GM12878 (cell line): Measurements from ENCODE around the gene UBA7. TPM values are rescaled to one million over a fixed set of nuclear protein-coding genes. Genes with fewer than 3 reads are reported as not detected.

ENCODE experiments used
- ATAC-seq: fragments of 200-7000 bp; cut with Tn5 transposase; 3 replicates; pipeline ENCODE4 v1.9.1; 2020; ENCODE audit warnings: mild to moderate bottlenecking, moderate library complexity
- BruUV-seq: library from RNA; stranded (reverse); fragments of 400-500 nt; replicated peaks from 2 replicates; lab custom pipeline; 2021; lab: Mats Ljungman, UMichigan
- CTCF ChIA-PET: fragments of 300-600 bp; sonication (Branson Sonifier 250); formaldehyde crosslinking; extraction: SDS; loops from one replicate; lab custom pipeline; 2021; ENCODE audit warnings: inconsistent platforms; lab: Yijun Ruan, JAX
- POLR2A ChIA-PET: fragments of 350-600 bp; formaldehyde crosslinking; extraction: SDS; loops from one replicate; lab custom pipeline; 2021; ENCODE audit warnings: inconsistent platforms; lab: Charles Lee
- RAD21 ChIA-PET: fragments of 300-600 bp; sonication (Branson Sonifier 250); formaldehyde crosslinking; loops from one replicate; lab custom pipeline; 2023; ENCODE audit warnings: antibody characterized with exemption; ENCODE audit not compliant: unreplicated experiment; lab: Charles Lee
- SMC1A ChIA-PET: fragments of 300-600 bp; sonication (Branson Sonifier 250); formaldehyde crosslinking; loops from one replicate; lab custom pipeline; 2023; ENCODE audit not compliant: unreplicated experiment, uncharacterized antibody; lab: Charles Lee
- DNase-seq: peaks from one replicate; pipeline ENCODE4 v3.0.0-alpha.2; 2011; ENCODE audit warnings: low read depth, low spot score
- FAIRE-seq: peaks from 3 replicates; lab custom pipeline; 2011; peaks lifted over from hg19 to GRCh38; lab: Jason Lieb, UNC
- H2AFZ ChIP-seq: 2 replicates; pipeline ENCODE4 v1.6.0; 2011; ENCODE audit warnings: low read depth, low read length, control low read depth; ENCODE audit not compliant: control insufficient read depth
- H3K27ac ChIP-seq: 2 replicates; pipeline ENCODE4 v1.5.1; 2011; ENCODE audit warnings: control low read depth; ENCODE audit not compliant: control insufficient read depth, insufficient read depth
- H3K27me3 ChIP-seq, 2 experiments: replicated peaks in 1 of 2; 2 replicates each; pipeline versions ENCODE4 v1.6.0 to v1.6.1; 2011; ENCODE audit warnings: low read length in 1 of 2; ENCODE audit not compliant: control insufficient read depth in 2 of 2, insufficient read depth in 2 of 2
- H3K36me3 ChIP-seq, 2 experiments: 2 replicates each; pipeline ENCODE4 v1.5.1; 2011; ENCODE audit warnings: low read length in 1 of 2; ENCODE audit not compliant: control insufficient read depth in 2 of 2, insufficient read depth in 2 of 2
- H3K4me1 ChIP-seq: 2 replicates; pipeline ENCODE4 v1.6.1; 2011; ENCODE audit warnings: mild to moderate bottlenecking, low read length, moderate library complexity, mixed read lengths; ENCODE audit not compliant: control insufficient read depth, insufficient read depth
- H3K4me2 ChIP-seq: 2 replicates; pipeline ENCODE4 v1.6.0; 2011; ENCODE audit warnings: control low read depth; ENCODE audit not compliant: control insufficient read depth, insufficient read depth
- H3K4me3 ChIP-seq: fragments of 200-600 bp; sonication (generic); 2 replicates; pipeline ENCODE4 v1.5.1; 2016
- H3K79me2 ChIP-seq: 2 replicates; pipeline ENCODE4 v1.6.0; 2011; ENCODE audit warnings: low read length; ENCODE audit not compliant: control insufficient read depth, insufficient read depth
- H3K9ac ChIP-seq: 2 replicates; pipeline ENCODE4 v1.8.0; 2011; ENCODE audit warnings: low read length, control low read depth, mixed read lengths; ENCODE audit not compliant: control insufficient read depth, insufficient read depth
- H3K9me3 ChIP-seq: replicated peaks from 3 replicates; pipeline ENCODE4 v1.5.1; 2011; ENCODE audit warnings: mild to moderate bottlenecking, low read length; ENCODE audit not compliant: control insufficient read depth, insufficient read depth
- H4K20me1 ChIP-seq: 2 replicates; pipeline ENCODE4 v1.6.0; 2011; ENCODE audit not compliant: control insufficient read depth, insufficient read depth
- BCL3 ChIP-seq: IDR thresholded peaks from 2 replicates; pipeline ENCODE4 v1.6.1; 2011; ENCODE audit warnings: borderline replicate concordance, low read depth, mild to moderate bottlenecking, moderate library complexity, low read length; ENCODE audit not compliant: insufficient read depth, poor library complexity, severe bottlenecking
- CEBPB ChIP-seq, 2 experiments: fragments of 150-350 bp in 1 of 2; IDR thresholded peaks; 2 replicates each; pipeline ENCODE4 v1.6.1; 2012 to 2014; ENCODE audit warnings: low read depth in 2 of 2, low read length in 2 of 2, borderline replicate concordance in 1 of 2, inconsistent platforms in 1 of 2
- CHD4 ChIP-seq: fragments of 200-600 bp; sonication (generic); IDR thresholded peaks from 2 replicates; pipeline ENCODE4 v1.6.1; 2016; ENCODE audit warnings: mild to moderate bottlenecking
- E2F8 ChIP-seq: fragments of 450-650 bp; IDR thresholded peaks from 2 replicates; pipeline ENCODE4 v1.6.1; 2018; ENCODE audit warnings: mild to moderate bottlenecking, low read depth, moderate library complexity; ENCODE audit not compliant: partially characterized antibody
- ETV6 ChIP-seq, 2 experiments: fragments of 450-650 bp in 1 of 2; IDR thresholded peaks in 1 of 2; conservative IDR thresholded peaks in 1 of 2; 2 replicates each; pipeline ENCODE4 v1.6.1; 2014; ENCODE audit warnings: antibody characterized with exemption in 1 of 2, borderline replicate concordance in 1 of 2, low read depth in 1 of 2, mild to moderate bottlenecking in 1 of 2, moderate library complexity in 1 of 2
- HCFC1 ChIP-seq: fragments of 150-350 bp; IDR thresholded peaks from 2 replicates; pipeline ENCODE4 v1.6.1; 2014; ENCODE audit warnings: low read length
- HDGF ChIP-seq: fragments of 450-650 bp; IDR thresholded peaks from 2 replicates; pipeline ENCODE4 v1.6.1; 2016; ENCODE audit warnings: antibody characterized with exemption
- KDM1A ChIP-seq: fragments of 200-600 bp; sonication (generic); IDR thresholded peaks from 2 replicates; pipeline ENCODE4 v1.6.1; 2016; ENCODE audit warnings: borderline replicate concordance
- KLF5 ChIP-seq: fragments of 450-650 bp; IDR thresholded peaks from 2 replicates; pipeline ENCODE4 v1.6.1; 2014; ENCODE audit warnings: mild to moderate bottlenecking; ENCODE audit not compliant: partially characterized antibody
- POLR2A ChIP-seq: IDR thresholded peaks from 2 replicates; pipeline ENCODE4 v1.6.1; 2011; ENCODE audit warnings: low read depth, mild to moderate bottlenecking, low read length
- REST ChIP-seq: IDR thresholded peaks from 2 replicates; pipeline ENCODE4 v1.6.1; 2012; ENCODE audit warnings: mild to moderate bottlenecking, low read depth, low read length
- ZNF207 ChIP-seq: fragments of 450-650 bp; IDR thresholded peaks from 2 replicates; pipeline ENCODE4 v1.6.1; 2014; ENCODE audit warnings: antibody characterized with exemption, mild to moderate bottlenecking, borderline replicate concordance
- ZNF24 ChIP-seq: fragments of 450-650 bp; IDR thresholded peaks from 2 replicates; pipeline ENCODE4 v1.6.1; 2017; ENCODE audit warnings: antibody characterized with exemption, mild to moderate bottlenecking
- ZNF622 ChIP-seq: fragments of 450-650 bp; IDR thresholded peaks from 2 replicates; pipeline ENCODE4 v1.6.1; 2017; ENCODE audit warnings: mild to moderate bottlenecking, inconsistent platforms
- WGBS: methylation state at CpG from one replicate; pipeline ENCODE4 v1.1.6; 2016; ENCODE audit warnings: low lambda C conversion rate; ENCODE audit not compliant: insufficient replicate concordance, insufficient coverage; ENCODE audit errors: missing lambda C conversion rate; 5-methylcytosine and 5-hydroxymethylcytosine counted together
- in situ Hi-C: fragments of 300-500 bp; cut with MboI; formaldehyde crosslinking; loops from 9 replicates; pipeline ENCODE4 v1.14.3; 2018; ENCODE audit warnings: mixed read lengths
- intact Hi-C: fragments of 100-400 bp; cut with micrococcal nuclease; formaldehyde crosslinking; loops from one replicate; pipeline ENCODE4 v1.14.2; 2022; ENCODE audit not compliant: unreplicated experiment
- polyA plus RNA-seq, 11 experiments: library from polyadenylated mRNA; depleted of rRNA in 4 of 11; unstranded in 6 of 11; stranded (reverse) in 5 of 11; fragments of >200 nt; fragmentation: Nextera tagmentation in 4 of 11; fragmentation: Illumina TruSeq in 1 of 11; extraction: Ambion mirVana in 4 of 11; extraction: Trizol in 1 of 11; gene quantifications; 1 replicate in 1 of 11; 2 replicates in 10 of 11; pipeline versions ENCODE4 v1.2.1 to v1.2.3, GENCODE V29; 2011 to 2016; ENCODE audit warnings: inconsistent platforms in 2 of 11, missing spikeins in 2 of 11, low read depth in 1 of 11
- total RNA-seq, 4 experiments: library from RNA; depleted of rRNA in 3 of 4; stranded (reverse); fragments of >200 nt in 3 of 4; fragmentation: Illumina TruSeq in 1 of 4; extraction: Trizol in 1 of 4; gene quantifications; 2 replicates each; pipeline versions ENCODE4 v1.2.1 to v1.2.3, GENCODE V29; 2013 to 2021
- TF ChIP-seq, protein P1 (sequence below): IDR thresholded peaks from 2 replicates; pipeline ENCODE4 v1.6.1; 2011; ENCODE audit warnings: low read depth, mild to moderate bottlenecking, low read length, moderate library complexity, borderline replicate concordance; ENCODE audit errors: extremely low read depth

Gene UBA7
- total and polyA plus RNA-seq, 10 of the 15 experiments (the other 5 are each of a cell fraction or from before 2014, with no cell fraction given), result 11.8 to 116 (median 46.7) TPM

- H3K9me3 ChIP-seq, result no peaks in the 10 kb centered on the region
- H3K4me1 ChIP-seq, result no peaks in the 10 kb centered on the region
- no peaks in the 10 kb centered on the region; the same call in 1 of the 2 replicates for H4K20me1 ChIP-seq
- FAIRE-seq (no peak), DNase-seq (no peak), ATAC-seq (no peak)
- H3K27me3 ChIP-seq, result no peaks in the 10 kb centered on the region
- WGBS, result 56% methylated on average over 1 of the region's 1 CpG
- no peak overlapping the region for H3K9ac ChIP-seq
- intact Hi-C loops, result no loop called here
- CTCF ChIA-PET, result interaction anchor here (1.3 to 1.6 kb wide), 2 partner anchors 17 to 216 kb away, joined by 3 to 5 read pairs; no protein-coding TSS in a partner anchor
- H3K4me3 ChIP-seq, result no peak overlapping the region
- POLR2A ChIA-PET, result no interaction called here
- no TSS peak for BruUV-seq
- no peak overlapping the region for H2AFZ ChIP-seq
- in situ Hi-C loops, result no loop called here
- SMC1A ChIA-PET, result no interaction called here
- no peak overlapping the region for H3K27ac ChIP-seq
- RAD21 ChIA-PET, result no interaction called here
- H3K36me3 ChIP-seq, result no peaks in the 10 kb centered on the region; a peak in 1 of 4 replicates
- no peaks in the 10 kb centered on the region for H3K79me2 ChIP-seq
- no peak overlapping the region for H3K4me2 ChIP-seq
- TF ChIP-seq POLR2A (no peak), REST (no peak), HDGF (no peak), KLF5 (no peak), ZNF622 (no peak), ZNF207 (no peak), E2F8 (no peak), ETV6 (conservative IDR thresholded peaks at IDR 0.05 in 1 of 2, IDR thresholded peaks at IDR 0.05 in 1 of 2; ENCODE audit: borderline replicate concordance in 1 of 2, low read depth in 1 of 2) (no peak), BCL3 (no peak), CHD4 (no peak), KDM1A (no peak), ZNF24 (no peak), CEBPB (IDR thresholded peaks at IDR 0.05; ENCODE audit: borderline replicate concordance in 1 of 2, low read depth in 2 of 2, low read length in 2 of 2) (no peak), HCFC1 (no peak)
- TF ChIP-seq, protein P1, sequence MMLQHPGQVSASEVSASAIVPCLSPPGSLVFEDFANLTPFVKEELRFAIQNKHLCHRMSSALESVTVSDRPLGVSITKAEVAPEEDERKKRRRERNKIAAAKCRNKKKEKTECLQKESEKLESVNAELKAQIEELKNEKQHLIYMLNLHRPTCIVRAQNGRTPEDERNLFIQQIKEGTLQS, result no peak
Observed at GRCh38 chr3:49756036-49756435, 57.7 kb downstream of the UBA7 start.
